A549 (cell line): Measurements from ENCODE around the gene ERLIN1.

Experiments
- HOXA7 ChIP-seq: fragments of 250-450 bp; sonication (Bioruptor Pico); IDR thresholded peaks from 2 replicates; pipeline ENCODE4 v1.5.0; 2020; ENCODE audit warnings: mild to moderate bottlenecking, moderate library complexity
- POLR2A ChIP-seq: IDR thresholded peaks from 2 replicates; pipeline ENCODE4 v1.6.1; 2012; ENCODE audit warnings: mild to moderate bottlenecking, low read length

DNA sequence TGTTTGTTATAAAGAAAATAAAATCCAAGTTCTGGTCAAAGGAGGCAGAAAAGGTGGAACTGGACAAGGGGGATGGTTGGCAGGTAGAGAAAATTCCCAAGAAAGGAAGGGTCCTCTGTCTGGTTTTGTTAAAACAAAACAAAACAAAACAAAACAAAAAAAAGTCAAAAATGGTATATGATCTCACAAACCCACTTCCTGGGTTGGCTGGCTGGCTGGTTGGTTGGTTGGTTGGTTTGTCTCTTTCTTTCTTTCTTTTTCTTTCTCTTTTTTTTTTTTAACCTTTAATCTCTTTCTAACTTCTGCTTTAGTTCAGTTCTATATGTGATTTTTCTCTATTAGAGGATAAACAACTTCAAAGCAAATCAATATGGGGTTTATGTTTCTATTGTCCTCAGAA is 63.0 kb downstream of the ERLIN1 start:
- TF ChIP-seq HOXA7 (CRISPR knock-in tag) (no peak), POLR2A (no peak)
